Measurements from ENCODE around the gene AP5Z1. TPM values are rescaled to one million over a fixed set of nuclear protein-coding genes. Genes with fewer than 3 reads are reported as not detected.

AP5Z1 gene
- polyA plus RNA-seq, 5 donors = 13.8 to 29.5 (median 18.3) TPM

- no peak for DNase-seq
Measured at GRCh38 chr7:4837803-4838625, 62.6 kb downstream of the AP5Z1 start.

DNA sequence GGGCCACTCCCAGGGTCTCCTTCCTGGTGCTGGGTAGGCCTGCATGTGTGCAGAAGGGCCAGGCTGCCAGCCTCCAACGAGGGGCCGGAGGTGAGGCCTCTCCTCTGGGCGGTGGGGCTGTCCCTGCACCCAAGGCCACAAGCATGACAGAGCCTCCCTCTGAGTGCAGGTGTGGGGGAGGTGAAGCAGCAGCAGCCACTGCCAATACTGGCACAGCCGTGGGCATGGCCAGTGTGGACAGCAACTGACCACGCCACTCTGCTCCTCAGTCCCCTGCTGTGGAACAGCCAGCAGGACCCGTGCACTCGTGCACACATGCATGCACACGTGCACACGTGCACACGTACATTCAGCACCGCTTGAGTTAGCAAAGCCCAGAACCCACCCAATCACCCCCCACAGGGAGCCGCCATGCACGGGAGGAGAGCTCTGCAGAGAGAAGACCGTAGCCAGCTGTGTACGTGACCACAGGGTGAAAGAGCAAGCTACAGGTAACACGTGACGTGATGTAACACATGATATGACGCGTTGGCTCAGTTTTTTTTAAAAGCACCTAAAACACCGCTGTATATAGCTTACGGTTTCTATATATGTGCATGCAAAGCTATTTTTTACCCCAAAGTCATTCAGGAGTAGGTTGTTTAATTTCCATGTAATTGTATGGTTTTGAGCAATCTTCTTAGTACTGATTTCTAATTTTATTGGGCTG, 63.4 kb downstream of the AP5Z1 start:
- DNase-seq = no peak

- DNase-seq = no peak
Measured at GRCh38 chr7:4840079-4840501, 64.7 kb downstream of the AP5Z1 start.

Other genes with a start within 250 kb of the AP5Z1 start
- gene FOXK1, start 93.3 kb upstream of the AP5Z1 start, polyA plus RNA-seq (ENCODE audit: insufficient read depth in 1 of 5, insufficient read length in 5 of 5, low replicate concordance in 1 of 5) = 10 to 100 TPM; 10.3 to 16.5 (median 15.2) TPM
- under 1 TPM; 0.04 to 0.18 (median 0.09) TPM for gene PAPOLB, start 86.4 kb downstream of the AP5Z1 start, polyA plus RNA-seq (ENCODE audit: insufficient read depth in 1 of 5, insufficient read length in 5 of 5, low replicate concordance in 1 of 5)
- gene RADIL, start 108.1 kb downstream of the AP5Z1 start, polyA plus RNA-seq (ENCODE audit: insufficient read depth in 1 of 5, insufficient read length in 5 of 5, low replicate concordance in 1 of 5) = 10 to 100 TPM in 1 of 5 donors, 1 to 10 TPM in 4; 6.6 to 12.9 (median 8.8) TPM
- not detected for gene MMD2, start 183.6 kb downstream of the AP5Z1 start, polyA plus RNA-seq (ENCODE audit: insufficient read depth in 1 of 5, insufficient read length in 5 of 5, low replicate concordance in 1 of 5)